H1 (cell line): ENCODE measurements around the gene ADH1A. TPM values are rescaled to one million over a fixed set of nuclear protein-coding genes. Genes with fewer than 3 reads are reported as not detected.

Source experiments
- CTCF ChIA-PET: fragments of 300-600 bp; sonication (Branson Sonifier 250); formaldehyde crosslinking; loops from one replicate; lab custom pipeline; 2021; ENCODE audit not compliant: partially characterized antibody; lab: Charles Lee
- POLR2A ChIA-PET: fragments of 300-600 bp; sonication (Branson Sonifier 250); formaldehyde crosslinking; loops from one replicate; lab custom pipeline; 2021; ENCODE audit warnings: inconsistent platforms; ENCODE audit not compliant: partially characterized antibody; lab: Charles Lee
- DNase-seq, 2 experiments: peaks; one replicate each; pipeline versions ENCODE4 v3.0.0 to v3.0.0-alpha.2; 2010 to 2022; ENCODE audit warnings: low spot score in 2 of 2, low read depth in 1 of 2, mixed read lengths in 1 of 2
- FAIRE-seq: peaks from 2 replicates; lab custom pipeline; 2011; peaks lifted over from hg19 to GRCh38; lab: Jason Lieb, UNC
- H2AFZ ChIP-seq: 2 replicates; pipeline ENCODE4 v1.8.1; 2012; ENCODE audit warnings: low read length, inconsistent platforms
- H2AK5ac ChIP-seq: 2 replicates; pipeline ENCODE4 v1.6.1; 2013; ENCODE audit warnings: low read depth, low read length
- H2BK120ac ChIP-seq: replicated peaks from 2 replicates; pipeline ENCODE3; 2013; ENCODE audit warnings: low read depth, low read length, inconsistent platforms
- H2BK12ac ChIP-seq: 2 replicates; pipeline ENCODE4 v1.6.1; 2013; ENCODE audit warnings: low read depth, low read length
- H2BK15ac ChIP-seq: 2 replicates; pipeline ENCODE4 v1.6.1; 2013; ENCODE audit warnings: low read length
- H2BK20ac ChIP-seq: 2 replicates; pipeline ENCODE4 v1.6.1; 2013; ENCODE audit warnings: low read length
- H2BK5ac ChIP-seq: 2 replicates; pipeline ENCODE4 v1.6.1; 2013; ENCODE audit warnings: low read depth, low read length
- H3K14ac ChIP-seq: 2 replicates; pipeline ENCODE4 v1.6.1; 2013; ENCODE audit warnings: inconsistent platforms; ENCODE audit not compliant: insufficient read length
- H3K18ac ChIP-seq: 2 replicates; pipeline ENCODE4 v1.6.1; 2013; ENCODE audit warnings: low read length; ENCODE audit errors: extremely low read depth
- H3K23ac ChIP-seq: 2 replicates; pipeline ENCODE4 v1.6.1; 2013; ENCODE audit warnings: inconsistent platforms; ENCODE audit not compliant: insufficient read length
- H3K23me2 ChIP-seq: 2 replicates; pipeline ENCODE4 v1.6.1; 2013; ENCODE audit warnings: low read depth, low read length
- H3K27ac ChIP-seq: 2 replicates; pipeline ENCODE4 v1.6.1; 2011; ENCODE audit warnings: low read depth, low read length, inconsistent platforms
- H3K27me3 ChIP-seq, 4 experiments: replicated peaks in 1 of 4; 1 replicate in 1 of 4; 2 replicates in 3 of 4; pipeline versions ENCODE4 v1.6.1 to v1.8.1; 2011 to 2013; ENCODE audit warnings: low read length in 3 of 4, mild to moderate bottlenecking in 3 of 4, inconsistent platforms in 2 of 4, mixed read lengths in 2 of 4, moderate library complexity in 1 of 4; ENCODE audit not compliant: control insufficient read depth in 3 of 4, insufficient read depth in 3 of 4; ENCODE audit errors: extremely low read depth in 1 of 4
- H3K36me3 ChIP-seq, 4 experiments: 2 replicates each; pipeline versions ENCODE4 v1.6.1 to v1.8.1; 2011 to 2013; ENCODE audit warnings: mild to moderate bottlenecking in 4 of 4, low read length in 3 of 4, moderate library complexity in 2 of 4, control low read depth in 1 of 4, inconsistent platforms in 1 of 4; ENCODE audit not compliant: insufficient read depth in 4 of 4, control insufficient read depth in 2 of 4
- H3K4ac ChIP-seq: replicated peaks from 2 replicates; pipeline ENCODE3; 2013; ENCODE audit warnings: low read length, low read depth, mixed read lengths, inconsistent platforms; ENCODE audit not compliant: insufficient read length
- H3K4me1 ChIP-seq, 4 experiments: replicated peaks in 1 of 4; 1 replicate in 1 of 4; 2 replicates in 3 of 4; pipeline versions ENCODE4 v1.6.1 to v1.8.1; 2011 to 2013; ENCODE audit warnings: low read length in 3 of 4, inconsistent platforms in 2 of 4, mixed read lengths in 1 of 4; ENCODE audit not compliant: insufficient read depth in 4 of 4, control insufficient read depth in 3 of 4
- H3K4me2 ChIP-seq, 2 experiments: 2 replicates each; pipeline versions ENCODE4 v1.6.1 to v1.8.1; 2011 to 2013; ENCODE audit warnings: low read depth in 2 of 2, low read length in 2 of 2, control low read depth in 1 of 2, inconsistent platforms in 1 of 2, mild to moderate bottlenecking in 1 of 2; ENCODE audit not compliant: insufficient read depth in 1 of 2
- H3K4me3 ChIP-seq, 4 experiments: fragments of 200-600, 300-600 bp in 1 of 4; sonication (generic), shearing (Covaris generic), sonication (Bioruptor Twin) in 1 of 4; 2 replicates each; pipeline versions ENCODE4 v1.5.1 to v1.8.1; 2011 to 2016; ENCODE audit warnings: low read length in 4 of 4, low read depth in 3 of 4, control low read depth in 2 of 4, inconsistent platforms in 2 of 4, mild to moderate bottlenecking in 2 of 4, mixed read lengths in 1 of 4, moderate library complexity in 1 of 4; ENCODE audit not compliant: insufficient read depth in 2 of 4; ENCODE audit errors: extremely low read depth in 1 of 4
- H3K56ac ChIP-seq: replicated peaks from 2 replicates; pipeline ENCODE3; 2013; ENCODE audit warnings: low read depth, mild to moderate bottlenecking, mixed read lengths, low read length, inconsistent platforms; ENCODE audit not compliant: insufficient read length
- H3K79me1 ChIP-seq: 2 replicates; pipeline ENCODE4 v1.6.1; 2013; ENCODE audit warnings: low read depth, low read length, control low read depth
- H3K79me2 ChIP-seq, 2 experiments: 2 replicates each; pipeline versions ENCODE4 v1.6.1 to v1.8.1; 2012 to 2013; ENCODE audit warnings: low read length in 2 of 2, mild to moderate bottlenecking in 2 of 2, inconsistent platforms in 1 of 2; ENCODE audit not compliant: insufficient read depth in 2 of 2, control insufficient read depth in 1 of 2
- H3K9ac ChIP-seq, 4 experiments: replicated peaks in 1 of 4; 1 replicate in 1 of 4; 2 replicates in 3 of 4; pipeline versions ENCODE4 v1.6.1 to v1.8.1; 2011 to 2013; ENCODE audit warnings: low read depth in 3 of 4, low read length in 3 of 4, control low read depth in 2 of 4, mild to moderate bottlenecking in 2 of 4, moderate library complexity in 2 of 4, inconsistent platforms in 1 of 4; ENCODE audit errors: extremely low read depth in 1 of 4
- H3K9me3 ChIP-seq, 2 experiments: 2 replicates each; pipeline versions ENCODE4 v1.6.1 to v1.8.1; 2012 to 2013; ENCODE audit warnings: mild to moderate bottlenecking in 2 of 2, moderate library complexity in 2 of 2, control low read depth in 1 of 2, inconsistent platforms in 1 of 2, low read depth in 1 of 2, low read length in 1 of 2, mixed read lengths in 1 of 2; ENCODE audit not compliant: insufficient read depth in 2 of 2
- H4K20me1 ChIP-seq, 2 experiments: replicated peaks in 1 of 2; 2 replicates each; pipeline versions ENCODE3 to v1.8.1; 2011 to 2013; ENCODE audit warnings: inconsistent platforms in 2 of 2, low read length in 2 of 2, mild to moderate bottlenecking in 1 of 2; ENCODE audit not compliant: insufficient read depth in 2 of 2, control insufficient read depth in 1 of 2
- H4K5ac ChIP-seq: 2 replicates; pipeline ENCODE4 v1.6.1; 2013; ENCODE audit warnings: low read length, low read depth, mixed read lengths, inconsistent platforms; ENCODE audit not compliant: insufficient read length
- H4K8ac ChIP-seq: 2 replicates; pipeline ENCODE4 v1.8.0; 2013; ENCODE audit warnings: mild to moderate bottlenecking, moderate library complexity, low read length, inconsistent platforms; ENCODE audit not compliant: insufficient read depth; ENCODE audit errors: extremely low read depth
- H4K91ac ChIP-seq: replicated peaks from 2 replicates; pipeline ENCODE3; 2013; ENCODE audit warnings: low read length, mixed read lengths, inconsistent platforms; ENCODE audit not compliant: insufficient read length
- EZH2 ChIP-seq: fragments of 200-600 bp; sonication (generic); IDR thresholded peaks from 2 replicates; pipeline ENCODE4 v1.7.1; 2012; ENCODE audit warnings: low read depth, mild to moderate bottlenecking, moderate library complexity, low read length, inconsistent platforms; ENCODE audit not compliant: severe bottlenecking
- HDAC6 ChIP-seq: IDR thresholded peaks from one replicate; pipeline ENCODE4 v1.7.1; 2012; ENCODE audit warnings: low read depth, mild to moderate bottlenecking, inconsistent platforms, low read length, moderate library complexity
- KDM5A ChIP-seq: fragments of 200-600 bp; IDR thresholded peaks from 2 replicates; pipeline ENCODE4 v1.7.1; 2012; ENCODE audit warnings: mild to moderate bottlenecking, low read length, inconsistent platforms, mixed read lengths
- NRF1 ChIP-seq: IDR thresholded peaks from 2 replicates; pipeline ENCODE4 v1.6.1; 2011; ENCODE audit warnings: mild to moderate bottlenecking, low read depth, low read length, improper control_type of control experiment
- PHF8 ChIP-seq: fragments of 200-600 bp; sonication (generic); conservative IDR thresholded peaks from 2 replicates; pipeline ENCODE4 v1.7.1; 2012; ENCODE audit warnings: low read depth, mild to moderate bottlenecking, inconsistent platforms, low read length, moderate library complexity
- POLR2AphosphoS5 ChIP-seq: IDR thresholded peaks from 2 replicates; pipeline ENCODE4 v1.6.1; 2011; ENCODE audit warnings: low read depth, low read length
- SP1 ChIP-seq: IDR thresholded peaks from 2 replicates; pipeline ENCODE4 v1.6.1; 2011; ENCODE audit warnings: low read depth, low read length
- TAF1 ChIP-seq: IDR thresholded peaks from 2 replicates; pipeline ENCODE4 v1.6.1; 2011; ENCODE audit warnings: mild to moderate bottlenecking, low read depth, low read length
- TBP ChIP-seq: IDR thresholded peaks from 2 replicates; pipeline ENCODE4 v1.6.1; 2011; ENCODE audit warnings: low read depth, low read length, improper control_type of control experiment
- TCF12 ChIP-seq: IDR thresholded peaks from 2 replicates; pipeline ENCODE4 v1.6.1; 2011; ENCODE audit warnings: low read depth, mild to moderate bottlenecking, low read length
- WGBS, 2 experiments: shearing (Covaris generic) in 1 of 2; methylation state at CpG; one replicate each; pipeline versions ENCODE4 v1.1.6 to v1.1.7; 2013 to 2015; ENCODE audit warnings: low lambda C conversion rate in 2 of 2, mixed read lengths in 2 of 2, inconsistent platforms in 1 of 2, low coverage in 1 of 2, missing lambda C conversion rate in 1 of 2; ENCODE audit not compliant: insufficient replicate concordance in 2 of 2, insufficient coverage in 1 of 2, insufficient read length in 1 of 2; ENCODE audit errors: extremely low coverage in 1 of 2, missing lambda C conversion rate in 1 of 2; 5-methylcytosine and 5-hydroxymethylcytosine counted together
- polyA plus RNA-seq, 7 experiments: library from polyadenylated mRNA; depleted of rRNA in 3 of 7; stranded (reverse) in 5 of 7; unstranded in 2 of 7; fragments of >200 nt in 5 of 7; fragments of 200-250 nt in 2 of 7; gene quantifications; 1 replicate in 5 of 7; 2 replicates in 1 of 7; 4 replicates in 1 of 7; pipeline versions ENCODE4 v1.2.1 to v1.2.3, GENCODE V29; 2011 to 2013; ENCODE audit warnings: missing spikeins in 2 of 7, mixed read lengths in 2 of 7
- total RNA-seq: library from RNA; stranded (reverse); fragmentation: NEBNext Ultra II Directional; extraction: Animal tissue kit (Norgen Biotek cat#: 25700); gene quantifications from 2 replicates; pipeline ENCODE4 v1.2.1, GENCODE V29; 2021

Gene ADH1A
- total and polyA plus RNA-seq, 2 of the 8 experiments (the other 6 are each of a cell fraction or from before 2014, with no cell fraction given): not detected

- Histone ChIP-seq H3K79me2 (no peaks in the 10 kb centered on the region), H3K36me3 (0 out of 8 replicates have a peak, but pooled peaks cover 0 to 3% (median 0%) of the 10 kb centered on the region in 4 experiments), H3K9me3 (peaks cover 2 to 8% of the 10 kb centered on the region in 2 experiments; a peak in 2 of 4 replicates), H2BK12ac (no peak overlapping the region), H3K9ac (no peak overlapping the region), H4K8ac (no peak overlapping the region), H3K56ac (no peak overlapping the region), H4K20me1 (no peaks in the 10 kb centered on the region), H3K23ac (no peak overlapping the region), H3K23me2 (no peaks in the 10 kb centered on the region), H3K4me2 (no peak overlapping the region), H2BK20ac (no peak overlapping the region), H2AK5ac (no peak overlapping the region), H3K18ac (no peak overlapping the region), H3K27me3 (no peaks in the 10 kb centered on the region), H2AFZ (no peak overlapping the region), H2BK15ac (no peak overlapping the region), H3K79me1 (no peaks in the 10 kb centered on the region)
- 94% methylated on average over 1 of the region's 1 CpG; no CpG with 5 or more reads in 1 of the 2 experiments for WGBS, 2 experiments
- FAIRE-seq (no peak), DNase-seq (no peak)
- CTCF ChIA-PET: no interaction called here
- TF ChIP-seq KDM5A: no peak
- TF ChIP-seq TCF12: no peak
- no peak for TF ChIP-seq HDAC6
- TF ChIP-seq POLR2AphosphoS5: no peak
- TF ChIP-seq EZH2: no peak
- no peak for TF ChIP-seq TAF1
- TF ChIP-seq SP1: no peak
- no peak for TF ChIP-seq NRF1
- no peak for TF ChIP-seq PHF8
- TF ChIP-seq TBP: no peak
- TF ChIP-seq, all 59 proteins: peak for 0
- H2BK5ac ChIP-seq: no peak overlapping the region
- no peak overlapping the region for H4K5ac ChIP-seq
- H3K27ac ChIP-seq: no peak overlapping the region
- peaks cover 0 to 3% (median 3%) of the 10 kb centered on the region in 4 experiments; a peak in 2 of 7 replicates for H3K4me1 ChIP-seq
- H3K4ac ChIP-seq: no peak overlapping the region
- H2BK120ac ChIP-seq: no peak overlapping the region
- H3K4me3 ChIP-seq: no peak overlapping the region
- no peak overlapping the region for H3K14ac ChIP-seq
- POLR2A ChIA-PET: no interaction called here
- H4K91ac ChIP-seq: no peak overlapping the region
These were observed 33.6 kb upstream of the ADH1A start for GRCh38 chr4:99324361-99324760.
